22Rv1 (cell line): Measurements from ENCODE around the gene FLII.

Experiments used
- CTCF ChIP-seq: fragments of 450-650 bp; IDR thresholded peaks from 2 replicates; pipeline ENCODE4 v1.5.1; 2017; ENCODE audit warnings: mild to moderate bottlenecking
- ZFX ChIP-seq: fragments of 450-650 bp; IDR thresholded peaks from 2 replicates; pipeline ENCODE4 v1.6.1; 2017; ENCODE audit warnings: antibody characterized with exemption, borderline replicate concordance

GRCh38 chr17:18291718-18292540, 33.4 kb upstream of the FLII start:
- TF ChIP-seq CTCF (no peak), ZFX (no peak)
